Raji (cell line): ENCODE data around the gene FAM118A.

ENCODE experiments used
- POLR2A ChIP-seq: IDR thresholded peaks from 2 replicates; pipeline ENCODE4 v1.6.1; 2011; ENCODE audit warnings: low read depth, low read length, control low read depth; ENCODE audit not compliant: insufficient read depth

FAM118A gene

GRCh38 chr22:45335021-45335818 is 25.5 kb downstream of the FAM118A start:
- TF ChIP-seq POLR2A, result no peak

GRCh38 chr22:45335854-45336522 is 26.3 kb downstream of the FAM118A start:
- TF ChIP-seq POLR2A, result no peak

- TF ChIP-seq POLR2A, result no peak
Observed at GRCh38 chr22:45336971-45337431, 27.3 kb downstream of the FAM118A start.

- no peak for TF ChIP-seq POLR2A
Observed at GRCh38 chr22:45337536-45337935, 27.8 kb downstream of the FAM118A start.

GRCh38 chr22:45338795-45339194 is 29.1 kb downstream of the FAM118A start:
- no peak for TF ChIP-seq POLR2A

GRCh38 chr22:45340323-45340722 is 30.6 kb downstream of the FAM118A start:
- no peak for TF ChIP-seq POLR2A

GRCh38 chr22:45341498-45341897 is 31.8 kb downstream of the FAM118A start:
- no peak for TF ChIP-seq POLR2A

- no peak for TF ChIP-seq POLR2A
Observed at GRCh38 chr22:45343143-45343542, 33.4 kb downstream of the FAM118A start.

GRCh38 chr22:45344334-45344733 is 34.6 kb downstream of the FAM118A start:
- TF ChIP-seq POLR2A, result no peak

GRCh38 chr22:45349916-45350315 is 40.2 kb downstream of the FAM118A start:
- no peak for TF ChIP-seq POLR2A

- TF ChIP-seq POLR2A, result no peak
Observed at GRCh38 chr22:45351956-45352355, 42.2 kb downstream of the FAM118A start.

- no peak for TF ChIP-seq POLR2A
Observed at GRCh38 chr22:45353786-45354185, 44.1 kb downstream of the FAM118A start.

- no peak for TF ChIP-seq POLR2A
Observed at GRCh38 chr22:45357490-45357889, 47.8 kb downstream of the FAM118A start.

GRCh38 chr22:45358127-45358526 is 48.4 kb downstream of the FAM118A start:
- TF ChIP-seq POLR2A, result no peak

GRCh38 chr22:45359627-45360026 is 49.9 kb downstream of the FAM118A start:
- TF ChIP-seq POLR2A, result no peak

- no peak for TF ChIP-seq POLR2A
Observed at GRCh38 chr22:45366713-45367112, 57.0 kb downstream of the FAM118A start.

GRCh38 chr22:45376009-45376408 is 66.3 kb downstream of the FAM118A start:
- TF ChIP-seq POLR2A, result no peak

- no peak for TF ChIP-seq POLR2A
Observed at GRCh38 chr22:45376703-45377102, 67.0 kb downstream of the FAM118A start.
